Hepatocyte (in vitro differentiated cells): ENCODE data around the gene TCP11. TPM values are rescaled to one million over a fixed set of nuclear protein-coding genes. Genes with fewer than 3 reads are reported as not detected.
A peak's percentile ranks its signal among the peaks of the same experiment; 100 is the strongest.

Source experiments
- DNase-seq: peaks from one replicate; pipeline ENCODE4 v3.0.0-alpha.2; 2016; ENCODE audit warnings: low spot score
- H2AFZ ChIP-seq: fragments of 200-600 bp; sonication (generic); 2 replicates; pipeline ENCODE4 v1.6.0; 2016; ENCODE audit warnings: antibody characterized with exemption, mild to moderate bottlenecking
- H3K27ac ChIP-seq: fragments of 200-600 bp; sonication (generic); 2 replicates; pipeline ENCODE4 v1.5.1; 2016; ENCODE audit warnings: mild to moderate bottlenecking
- H3K27me3 ChIP-seq: fragments of 200-600 bp; sonication (generic); 2 replicates; pipeline ENCODE4 v1.6.1; 2016
- H3K36me3 ChIP-seq: fragments of 200-600 bp; sonication (generic); replicated peaks from 2 replicates; pipeline ENCODE4 v1.5.1; 2016; ENCODE audit warnings: low read depth; ENCODE audit not compliant: insufficient read depth
- H3K4me1 ChIP-seq: fragments of 200-600 bp; sonication (generic); 2 replicates; pipeline ENCODE4 v1.5.1; 2016; ENCODE audit warnings: mild to moderate bottlenecking, moderate library complexity; ENCODE audit not compliant: insufficient read depth
- H3K4me2 ChIP-seq: fragments of 200-600 bp; sonication (generic); 2 replicates; pipeline ENCODE4 v1.6.0; 2016
- H3K4me3 ChIP-seq: fragments of 200-600 bp; sonication (generic); 2 replicates; pipeline ENCODE4 v1.5.1; 2016; ENCODE audit warnings: mild to moderate bottlenecking
- H3K79me2 ChIP-seq: fragments of 200-600 bp; sonication (generic); 2 replicates; pipeline ENCODE4 v1.6.0; 2017; ENCODE audit warnings: mild to moderate bottlenecking
- H3K9me2 ChIP-seq: fragments of 200-600 bp; sonication (generic); replicated peaks from 2 replicates; pipeline ENCODE4 v1.6.0; 2017; ENCODE audit warnings: mild to moderate bottlenecking; ENCODE audit not compliant: insufficient read depth
- H3K9me3 ChIP-seq: fragments of 200-600 bp; sonication (generic); 2 replicates; pipeline ENCODE4 v1.5.1; 2016; ENCODE audit warnings: low read depth, mild to moderate bottlenecking
- H4K20me1 ChIP-seq: fragments of 200-600 bp; sonication (generic); 2 replicates; pipeline ENCODE4 v1.6.0; 2016; ENCODE audit warnings: mild to moderate bottlenecking; ENCODE audit not compliant: insufficient read depth, poor library complexity, severe bottlenecking
- CTCF ChIP-seq: fragments of 200-600 bp; sonication (generic); IDR thresholded peaks from 2 replicates; pipeline ENCODE4 v1.5.1; 2016; ENCODE audit warnings: antibody characterized with exemption, mild to moderate bottlenecking; ENCODE audit not compliant: poor library complexity
- EZH2 ChIP-seq: fragments of 200-600 bp; sonication (generic); IDR thresholded peaks from 2 replicates; pipeline ENCODE4 v1.6.1; 2016; ENCODE audit warnings: antibody characterized with exemption, mild to moderate bottlenecking, borderline replicate concordance
- EZH2phosphoT487 ChIP-seq: fragments of 200-600 bp; sonication (generic); IDR thresholded peaks from one replicate; pipeline ENCODE4 v1.6.1; 2018; ENCODE audit warnings: antibody characterized with exemption, mild to moderate bottlenecking, low read depth, moderate library complexity; ENCODE audit not compliant: unreplicated experiment, severe bottlenecking
- WGBS: methylation state at CpG from one replicate; pipeline ENCODE4 v1.1.6; 2016; ENCODE audit warnings: low lambda C conversion rate; ENCODE audit errors: missing lambda C conversion rate; 5-methylcytosine and 5-hydroxymethylcytosine counted together
- polyA plus RNA-seq: library from polyadenylated mRNA; unstranded; fragments of >200 nt; fragmentation: Nextera tagmentation; extraction: Ambion mirVana; gene quantifications from 2 replicates; pipeline ENCODE4 v1.2.1, GENCODE V29; 2016
- total RNA-seq: library from RNA; depleted of rRNA; stranded (reverse); fragments of >200 nt; gene quantifications from 2 replicates; pipeline ENCODE4 v1.2.3, GENCODE V29; 2014

Gene TCP11
- total and polyA plus RNA-seq, 2 experiments from 2014 or later = not detected

DNA sequence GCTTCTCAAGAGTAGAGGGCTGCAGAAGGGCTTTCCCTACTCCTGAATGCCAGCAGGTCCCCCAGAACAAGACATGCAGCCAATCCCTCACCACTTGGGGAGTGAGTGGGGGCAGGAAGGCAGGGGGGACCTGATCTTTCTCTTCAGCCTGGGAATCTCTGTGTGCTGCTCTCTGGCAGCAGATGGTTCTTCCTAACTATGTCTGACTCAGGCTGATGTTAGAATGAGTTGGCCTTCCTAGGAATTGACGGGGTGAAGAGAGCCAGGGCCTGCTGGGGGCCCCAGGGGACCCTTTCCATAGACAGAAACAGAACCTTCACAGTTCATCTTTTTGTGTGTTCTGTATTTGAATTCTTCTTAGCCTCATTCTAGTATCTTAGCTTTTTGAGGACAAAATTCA lies 29.0 kb upstream of the TCP11 start:
- Histone ChIP-seq H3K4me2 (no peak overlapping the region), H3K27me3 (no peaks in the 10 kb centered on the region), H3K9me3 (no peaks in the 10 kb centered on the region), H3K79me2 (no peaks in the 10 kb centered on the region), H3K4me1 (peaks cover 15% of the 10 kb centered on the region), H3K9me2 (no peaks in the 10 kb centered on the region), H3K36me3 (no peaks in the 10 kb centered on the region), H4K20me1 (no peaks in the 10 kb centered on the region), H3K27ac (no peak overlapping the region), H2AFZ (no peak overlapping the region), H3K4me3 (no peak overlapping the region)
- DNase-seq = no peak
- 62% methylated on average over 1 of the region's 1 CpG for WGBS
- no peak for TF ChIP-seq CTCF
- no peak for TF ChIP-seq EZH2phosphoT487
- no peak for TF ChIP-seq EZH2

DNA sequence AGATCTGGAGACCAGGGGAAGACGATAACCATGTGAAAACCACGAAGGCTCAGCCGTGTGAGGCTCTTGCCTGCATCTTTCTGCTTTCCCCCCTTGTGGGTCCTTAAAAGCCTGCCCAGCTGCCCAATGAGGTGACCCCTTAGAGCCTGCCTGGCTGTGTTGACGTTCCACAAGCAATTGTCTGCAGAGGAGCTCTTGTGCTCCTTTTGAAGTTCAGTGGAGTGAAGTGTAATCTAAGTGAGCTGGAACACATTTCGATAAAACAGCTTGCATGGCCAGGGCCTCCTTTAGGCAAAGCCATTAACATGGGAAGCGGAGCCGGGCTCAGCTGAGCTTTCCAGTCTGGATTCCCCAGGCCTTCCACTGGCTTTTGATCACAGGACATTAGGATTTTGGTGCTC lies 27.3 kb upstream of the TCP11 start:
- whole genome bisulfite sequencing = 54% methylated on average over 7 of the region's 7 CpGs
- H3K4me2 ChIP-seq = no peak overlapping the region
- no peak overlapping the region for H3K4me3 ChIP-seq
- peaks cover 15% of the 10 kb centered on the region for H3K4me1 ChIP-seq
- no peaks in the 10 kb centered on the region for H3K36me3 ChIP-seq
- no peaks in the 10 kb centered on the region for H3K27me3 ChIP-seq
- H2AFZ ChIP-seq = no peak overlapping the region
- no peak for TF ChIP-seq EZH2phosphoT487
- no peak for TF ChIP-seq EZH2
- no peak for TF ChIP-seq CTCF
- no peaks in the 10 kb centered on the region for H4K20me1 ChIP-seq
- no peak overlapping the region for H3K27ac ChIP-seq
- no peaks in the 10 kb centered on the region for H3K9me3 ChIP-seq
- no peaks in the 10 kb centered on the region for H3K9me2 ChIP-seq
- H3K79me2 ChIP-seq = no peaks in the 10 kb centered on the region
- no peak for DNase-seq

- TF ChIP-seq CTCF = no peak
- no peak for TF ChIP-seq EZH2phosphoT487
- TF ChIP-seq EZH2 = no peak
- no peaks in the 10 kb centered on the region for H3K36me3 ChIP-seq
- H3K27me3 ChIP-seq = no peaks in the 10 kb centered on the region
- H3K4me3 ChIP-seq = no peak overlapping the region
- H3K4me2 ChIP-seq = no peak overlapping the region
- H3K9me2 ChIP-seq = no peaks in the 10 kb centered on the region
- no peak for DNase-seq
- H2AFZ ChIP-seq = no peak overlapping the region
- H4K20me1 ChIP-seq = no peaks in the 10 kb centered on the region
- H3K79me2 ChIP-seq = no peaks in the 10 kb centered on the region
- H3K27ac ChIP-seq = no peak overlapping the region
- no peaks in the 10 kb centered on the region for H3K9me3 ChIP-seq
- H3K4me1 ChIP-seq = peaks cover 15% of the 10 kb centered on the region
These were observed 26.4 kb upstream of the TCP11 start for GRCh38 chr6:35167505-35167904.

DNA sequence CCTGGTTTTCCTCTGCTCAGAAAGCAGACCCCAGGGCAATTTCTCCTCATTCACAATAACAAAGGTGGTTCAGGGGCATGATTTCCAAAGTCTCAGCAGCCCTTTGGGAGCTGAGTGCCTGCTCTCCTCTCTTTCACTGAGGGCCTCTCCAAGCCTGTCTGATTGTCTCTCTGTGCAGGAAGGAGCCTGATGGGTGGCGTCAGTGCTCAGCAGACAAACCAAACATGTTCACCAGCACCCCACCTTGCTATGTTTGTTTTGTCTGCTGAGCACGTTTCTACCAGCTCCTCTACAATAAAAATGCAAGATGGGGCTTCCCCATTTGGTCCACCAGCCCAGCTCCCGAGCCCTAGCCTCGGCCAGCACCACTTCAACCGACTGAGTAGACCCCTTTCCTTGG lies 25.4 kb upstream of the TCP11 start:
- no peak for DNase-seq
- H2AFZ ChIP-seq = no peak overlapping the region
- H3K4me3 ChIP-seq = no peak overlapping the region
- no peaks in the 10 kb centered on the region for H4K20me1 ChIP-seq
- no peaks in the 10 kb centered on the region for H3K9me2 ChIP-seq
- 63% methylated on average over 5 of the region's 5 CpGs for WGBS
- no peaks in the 10 kb centered on the region for H3K9me3 ChIP-seq
- no peaks in the 10 kb centered on the region for H3K27me3 ChIP-seq
- no peaks in the 10 kb centered on the region for H3K36me3 ChIP-seq
- peak overlapping the region; percentile 25 for H3K4me2 ChIP-seq
- no peaks in the 10 kb centered on the region for H3K79me2 ChIP-seq
- H3K4me1 ChIP-seq = peaks cover 15% of the 10 kb centered on the region
- peak overlapping the region; percentile 93 for H3K27ac ChIP-seq
- no peak for TF ChIP-seq EZH2phosphoT487
- TF ChIP-seq EZH2 = no peak
- TF ChIP-seq CTCF = no peak
